ENCODE data around the gene KIF5C.

KIF5C gene

GRCh38 chr2:149021271-149021719 lies 146.3 kb downstream of the KIF5C start:
- no peak for DNase-seq

DNA sequence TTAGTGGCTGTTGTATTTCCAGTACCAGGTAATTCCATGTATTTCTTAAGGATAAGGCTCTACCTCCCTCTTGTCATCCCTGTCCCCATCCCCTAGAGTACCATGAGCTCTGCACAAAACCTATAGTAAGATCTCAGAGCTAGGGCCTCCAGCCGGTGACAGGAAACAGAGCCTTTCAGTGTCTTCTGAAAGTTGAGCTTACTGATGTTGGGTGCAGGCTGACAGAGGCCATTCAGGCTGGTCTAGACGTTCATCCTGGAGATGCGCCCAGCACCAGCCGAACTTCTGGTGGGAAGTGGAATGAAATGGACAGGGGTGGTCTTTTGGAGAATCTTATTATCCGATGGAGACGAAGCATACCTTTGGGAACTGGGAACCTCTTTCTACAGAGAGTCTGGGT lies 146.7 kb downstream of the KIF5C start:
- no peak for DNase-seq

DNA sequence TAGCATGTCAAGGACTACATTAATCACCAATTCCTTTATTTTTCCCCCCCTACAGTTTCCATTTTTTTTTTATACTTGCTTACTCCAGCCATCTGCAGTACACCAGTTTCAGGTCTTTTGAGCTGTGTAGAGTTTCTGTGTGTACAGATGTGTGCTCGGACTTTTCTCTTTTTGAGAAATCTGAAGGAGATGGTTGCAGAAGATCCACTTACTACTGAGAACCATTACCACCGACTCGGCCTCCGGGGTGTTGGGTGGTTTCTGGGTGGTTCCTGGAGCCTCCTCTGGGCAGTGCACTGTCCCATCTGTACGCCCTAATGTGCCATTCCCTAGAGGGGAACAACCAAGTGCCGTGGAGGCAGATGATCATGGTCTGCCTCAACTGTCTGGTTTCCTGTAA lies 148.1 kb downstream of the KIF5C start:
- no peak for DNase-seq

GRCh38 chr2:149027590-149028250 lies 152.7 kb downstream of the KIF5C start:
- no peak for DNase-seq

- no peak for DNase-seq
Observed at GRCh38 chr2:149028377-149028776, 153.3 kb downstream of the KIF5C start.

GRCh38 chr2:149028891-149029290 lies 153.9 kb downstream of the KIF5C start:
- no peak for DNase-seq

DNA sequence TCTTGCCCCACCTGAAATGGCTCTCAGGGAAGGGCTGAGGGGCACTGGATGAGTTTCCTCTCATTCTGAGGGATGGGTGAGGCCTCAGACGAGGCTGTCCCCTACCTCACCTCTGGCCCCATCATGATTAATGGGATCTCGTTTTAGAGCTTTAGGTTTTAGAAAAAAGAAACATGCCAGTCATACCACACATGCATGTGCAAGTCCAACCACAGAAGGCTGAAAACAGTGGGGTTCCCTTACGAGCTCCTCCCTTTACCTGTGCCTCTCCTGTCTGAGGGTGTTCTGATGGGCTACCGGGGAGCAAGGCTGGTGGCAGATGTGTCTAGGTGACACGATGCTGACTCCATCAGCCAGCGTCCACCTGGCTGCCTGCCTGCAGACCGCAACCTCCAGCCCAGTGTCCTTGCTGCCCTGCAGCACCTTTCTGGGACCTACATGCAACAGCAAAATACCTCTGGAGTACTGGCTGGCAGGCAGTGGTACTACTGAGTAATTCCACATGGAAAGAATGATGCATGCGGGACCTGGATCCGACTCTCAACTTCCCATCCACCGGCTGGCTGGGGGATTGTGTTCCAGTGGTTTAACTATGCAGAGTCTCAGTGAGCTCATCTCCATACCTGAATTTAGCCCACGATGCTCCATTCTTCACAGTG lies 154.4 kb downstream of the KIF5C start:
- no peak for DNase-seq

DNA sequence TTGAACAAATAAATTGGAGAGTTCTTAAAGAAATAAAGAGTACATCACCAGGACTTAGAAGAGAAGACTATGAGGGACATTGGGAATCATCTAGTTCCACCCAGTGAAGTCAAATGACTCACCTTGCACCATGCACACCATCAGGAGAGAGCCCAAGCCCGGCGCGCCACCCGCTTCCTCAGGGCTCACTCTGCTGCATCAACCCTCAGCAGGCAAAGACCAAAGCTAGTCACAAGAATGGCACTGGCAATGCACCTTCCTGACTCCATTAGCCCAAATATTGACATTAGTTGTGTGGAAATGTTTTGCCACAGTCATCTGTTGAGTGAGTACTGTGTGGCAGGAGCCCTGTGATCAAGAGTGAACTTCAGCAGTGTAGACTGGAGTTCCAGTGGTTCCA lies 156.4 kb downstream of the KIF5C start:
- DNase-seq, result no peak

GRCh38 chr2:149033716-149034115 lies 158.7 kb downstream of the KIF5C start:
- no peak for DNase-seq

- DNase-seq, result no peak
Observed at GRCh38 chr2:149034406-149034805, 159.4 kb downstream of the KIF5C start.

DNA sequence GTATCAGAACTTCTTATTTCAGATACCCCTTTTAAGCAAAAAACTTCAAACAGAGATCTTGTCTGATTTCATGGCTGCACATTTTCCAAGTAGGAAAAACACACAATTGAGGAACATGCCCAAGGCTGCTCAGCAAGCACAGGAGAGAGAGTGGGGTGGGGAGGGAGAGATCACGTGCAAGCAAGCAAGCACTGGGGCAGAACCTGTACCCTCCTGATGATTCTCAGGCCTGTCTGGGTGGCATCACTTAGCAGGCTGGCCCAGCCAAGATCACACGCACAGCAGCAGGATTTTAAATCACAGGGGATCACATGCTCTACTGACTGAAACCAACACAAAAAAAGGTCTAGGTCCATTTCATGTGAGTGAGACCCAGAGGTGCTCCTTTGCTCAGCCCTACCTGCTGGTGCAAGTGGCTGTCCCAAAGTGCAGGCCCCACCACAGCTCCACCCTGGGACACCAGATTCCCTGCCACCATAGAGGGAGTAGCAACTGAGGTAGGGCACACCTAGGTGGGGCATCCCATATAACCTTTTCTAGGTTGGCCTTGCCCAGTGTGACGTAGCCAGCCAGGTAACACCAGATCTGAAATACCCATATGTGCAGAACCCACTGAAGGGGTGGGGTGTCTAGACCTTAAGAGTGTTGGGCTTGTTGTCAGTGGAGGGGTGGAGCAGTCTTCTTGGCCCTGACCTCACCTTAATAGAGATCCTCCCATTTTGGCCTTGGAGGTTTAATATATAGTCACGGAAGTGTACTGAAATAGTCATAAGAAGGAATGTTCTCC lies 161.7 kb downstream of the KIF5C start:
- DNase-seq, result no peak

GRCh38 chr2:149037851-149038250 lies 162.8 kb downstream of the KIF5C start:
- DNase-seq, result no peak

GRCh38 chr2:149038442-149039212 lies 163.6 kb downstream of the KIF5C start, which contains the start of gene LYPD6B:
Gene LYPD6B, plus strand, starts transcription at chr2:149038699. Its CDS starts 92,250 bp downstream, at chr2:149130949.
- DNase-seq, result no peak

DNA sequence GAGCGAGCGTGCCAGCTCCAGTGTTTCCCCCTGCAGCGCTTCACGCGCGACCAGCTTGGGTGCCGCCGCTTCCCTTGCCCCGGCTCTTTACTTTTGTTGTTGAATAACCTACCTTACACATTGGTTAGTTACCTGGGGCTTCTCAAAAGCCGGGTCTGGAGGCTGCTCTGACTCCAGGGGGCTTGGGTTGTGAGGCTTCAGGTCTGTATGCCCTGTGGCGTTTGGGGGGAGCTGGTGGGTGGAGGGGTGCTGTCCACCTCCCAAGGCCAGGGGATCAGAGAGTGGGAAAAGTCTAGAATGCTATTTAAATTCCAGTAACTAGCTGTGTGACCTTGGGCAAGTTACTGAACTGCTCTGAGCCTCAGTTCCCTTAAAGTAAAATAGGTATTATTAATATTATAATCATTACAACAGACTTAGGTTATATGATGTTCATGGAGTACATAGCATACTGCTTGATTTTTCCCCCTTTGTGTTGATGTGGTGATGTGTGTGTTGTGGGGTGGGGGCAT lies 164.2 kb downstream of the KIF5C start:
- no peak for DNase-seq

DNA sequence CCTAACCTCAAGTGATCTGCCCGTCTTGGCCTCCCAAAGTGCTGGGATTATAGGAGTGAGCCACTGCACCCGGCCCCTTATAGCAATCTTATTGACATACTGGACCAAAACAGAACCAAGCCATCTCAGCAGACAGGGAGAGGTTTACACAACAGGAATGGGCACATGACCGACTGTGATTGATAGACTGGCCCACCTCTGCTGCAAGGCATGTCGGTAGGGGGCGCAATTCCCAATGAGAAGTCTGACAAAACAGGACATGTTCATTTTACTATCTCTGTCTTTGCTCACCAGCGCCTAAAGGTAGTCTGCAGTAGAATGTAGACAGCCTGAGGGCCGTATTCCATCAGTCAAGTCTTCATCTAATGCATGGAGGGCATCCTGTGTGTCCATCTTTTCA lies 165.4 kb downstream of the KIF5C start:
- peak; percentile 64 to 65 for DNase-seq

GRCh38 chr2:149041482-149041881 lies 166.5 kb downstream of the KIF5C start:
- no peak for DNase-seq

DNA sequence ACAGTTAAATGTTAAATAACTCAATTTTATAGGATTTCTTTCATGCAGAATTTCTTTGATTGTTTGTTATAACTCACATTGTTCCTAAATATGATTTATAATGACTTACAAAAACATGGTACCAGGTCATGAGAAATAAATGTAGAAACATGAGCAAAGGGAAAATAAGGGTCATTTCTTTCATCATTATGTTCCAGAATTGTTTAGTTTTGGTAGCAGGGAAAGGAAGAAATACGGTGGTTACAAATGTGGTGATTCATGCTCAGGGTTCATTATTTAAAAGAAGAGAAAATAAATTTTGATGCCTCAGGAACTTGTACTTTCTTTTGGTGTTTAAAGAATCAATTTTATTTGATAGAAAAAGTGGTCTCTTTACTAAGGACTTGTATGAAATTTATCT lies 167.9 kb downstream of the KIF5C start:
- DNase-seq, result no peak

DNA sequence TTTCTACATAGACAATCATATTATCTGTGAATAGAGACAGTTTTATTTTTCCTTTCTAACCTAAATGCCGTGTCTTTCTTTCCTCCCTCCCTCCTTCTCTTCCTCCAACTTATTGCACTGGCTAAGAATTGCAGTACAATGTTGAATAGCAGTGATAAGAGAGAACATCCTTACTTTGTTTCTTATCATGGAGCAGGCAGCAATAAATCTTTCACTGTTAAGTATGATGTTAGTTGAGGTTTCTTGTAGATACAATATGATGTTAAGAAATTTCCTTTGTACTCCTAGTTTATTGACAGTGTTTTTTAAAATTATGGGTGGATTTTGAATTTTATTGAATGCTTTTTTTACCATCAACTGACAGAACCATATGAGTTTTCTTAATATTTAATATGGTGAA lies 169.5 kb downstream of the KIF5C start:
- no peak for DNase-seq

GRCh38 chr2:149047118-149047517 lies 172.1 kb downstream of the KIF5C start:
- DNase-seq, result no peak

GRCh38 chr2:149049142-149049541 lies 174.1 kb downstream of the KIF5C start:
- no peak for DNase-seq

- no peak for DNase-seq
Observed at GRCh38 chr2:149050188-149050587, 175.2 kb downstream of the KIF5C start.

DNA sequence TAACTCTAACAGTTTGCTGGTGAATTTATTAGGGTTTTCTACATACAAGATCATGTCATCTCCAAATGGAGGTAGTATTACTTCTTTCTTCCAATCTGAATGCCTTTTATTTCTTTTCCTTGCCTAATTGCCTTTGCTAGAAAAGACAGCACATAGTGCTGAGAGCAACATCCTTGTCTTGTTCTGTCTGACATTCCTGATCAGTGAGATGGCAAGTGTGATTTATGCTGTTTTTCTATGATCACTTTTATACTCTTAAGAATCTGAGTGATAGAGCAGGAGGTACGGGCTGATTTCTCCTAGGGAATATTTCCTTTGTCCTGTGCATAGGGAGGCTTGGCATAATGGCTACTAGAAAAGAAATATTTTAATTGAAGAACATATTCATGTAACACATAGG lies 180.7 kb downstream of the KIF5C start:
- DNase-seq, result no peak
